Measurements from ENCODE around the gene SH3BGRL2.

DNA sequence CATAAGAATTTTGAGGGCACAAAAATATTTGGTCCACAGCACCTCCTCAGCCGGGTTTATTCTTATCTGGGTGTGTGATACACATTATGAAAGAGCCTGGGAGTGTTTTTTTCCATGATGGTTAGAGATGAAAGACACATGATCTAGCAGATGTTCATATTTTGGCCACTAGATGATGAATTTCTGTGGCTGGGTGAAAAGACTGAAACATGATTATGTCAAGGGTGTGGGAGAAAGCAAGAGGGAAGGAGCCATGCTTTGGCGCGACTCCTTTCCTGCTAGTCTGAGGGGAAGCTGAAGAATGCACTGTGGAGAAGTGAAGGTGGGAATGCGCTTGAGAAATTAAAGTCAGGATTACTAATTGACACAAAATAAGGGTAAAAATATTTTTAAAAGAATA is 102.3 kb downstream of the SH3BGRL2 start:
- TF ChIP-seq EZH2phosphoT487 (IDR thresholded peaks at IDR 0.05; ENCODE audit: unreplicated experiment) = no peak
- TF ChIP-seq, protein P1, sequence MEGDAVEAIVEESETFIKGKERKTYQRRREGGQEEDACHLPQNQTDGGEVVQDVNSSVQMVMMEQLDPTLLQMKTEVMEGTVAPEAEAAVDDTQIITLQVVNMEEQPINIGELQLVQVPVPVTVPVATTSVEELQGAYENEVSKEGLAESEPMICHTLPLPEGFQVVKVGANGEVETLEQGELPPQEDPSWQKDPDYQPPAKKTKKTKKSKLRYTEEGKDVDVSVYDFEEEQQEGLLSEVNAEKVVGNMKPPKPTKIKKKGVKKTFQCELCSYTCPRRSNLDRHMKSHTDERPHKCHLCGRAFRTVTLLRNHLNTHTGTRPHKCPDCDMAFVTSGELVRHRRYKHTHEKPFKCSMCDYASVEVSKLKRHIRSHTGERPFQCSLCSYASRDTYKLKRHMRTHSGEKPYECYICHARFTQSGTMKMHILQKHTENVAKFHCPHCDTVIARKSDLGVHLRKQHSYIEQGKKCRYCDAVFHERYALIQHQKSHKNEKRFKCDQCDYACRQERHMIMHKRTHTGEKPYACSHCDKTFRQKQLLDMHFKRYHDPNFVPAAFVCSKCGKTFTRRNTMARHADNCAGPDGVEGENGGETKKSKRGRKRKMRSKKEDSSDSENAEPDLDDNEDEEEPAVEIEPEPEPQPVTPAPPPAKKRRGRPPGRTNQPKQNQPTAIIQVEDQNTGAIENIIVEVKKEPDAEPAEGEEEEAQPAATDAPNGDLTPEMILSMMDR (conservative IDR thresholded peaks at IDR 0.05; ENCODE audit: low read depth in 2 of 2) = no peak
- no peak for TF ChIP-seq EZH2 (IDR thresholded peaks at IDR 0.05; ENCODE audit: low read depth, unreplicated experiment)
- TF ChIP-seq, protein P2, sequence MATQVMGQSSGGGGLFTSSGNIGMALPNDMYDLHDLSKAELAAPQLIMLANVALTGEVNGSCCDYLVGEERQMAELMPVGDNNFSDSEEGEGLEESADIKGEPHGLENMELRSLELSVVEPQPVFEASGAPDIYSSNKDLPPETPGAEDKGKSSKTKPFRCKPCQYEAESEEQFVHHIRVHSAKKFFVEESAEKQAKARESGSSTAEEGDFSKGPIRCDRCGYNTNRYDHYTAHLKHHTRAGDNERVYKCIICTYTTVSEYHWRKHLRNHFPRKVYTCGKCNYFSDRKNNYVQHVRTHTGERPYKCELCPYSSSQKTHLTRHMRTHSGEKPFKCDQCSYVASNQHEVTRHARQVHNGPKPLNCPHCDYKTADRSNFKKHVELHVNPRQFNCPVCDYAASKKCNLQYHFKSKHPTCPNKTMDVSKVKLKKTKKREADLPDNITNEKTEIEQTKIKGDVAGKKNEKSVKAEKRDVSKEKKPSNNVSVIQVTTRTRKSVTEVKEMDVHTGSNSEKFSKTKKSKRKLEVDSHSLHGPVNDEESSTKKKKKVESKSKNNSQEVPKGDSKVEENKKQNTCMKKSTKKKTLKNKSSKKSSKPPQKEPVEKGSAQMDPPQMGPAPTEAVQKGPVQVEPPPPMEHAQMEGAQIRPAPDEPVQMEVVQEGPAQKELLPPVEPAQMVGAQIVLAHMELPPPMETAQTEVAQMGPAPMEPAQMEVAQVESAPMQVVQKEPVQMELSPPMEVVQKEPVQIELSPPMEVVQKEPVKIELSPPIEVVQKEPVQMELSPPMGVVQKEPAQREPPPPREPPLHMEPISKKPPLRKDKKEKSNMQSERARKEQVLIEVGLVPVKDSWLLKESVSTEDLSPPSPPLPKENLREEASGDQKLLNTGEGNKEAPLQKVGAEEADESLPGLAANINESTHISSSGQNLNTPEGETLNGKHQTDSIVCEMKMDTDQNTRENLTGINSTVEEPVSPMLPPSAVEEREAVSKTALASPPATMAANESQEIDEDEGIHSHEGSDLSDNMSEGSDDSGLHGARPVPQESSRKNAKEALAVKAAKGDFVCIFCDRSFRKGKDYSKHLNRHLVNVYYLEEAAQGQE (IDR thresholded peaks at IDR 0.05; ENCODE audit: unreplicated experiment) = no peak
- no peak for TF ChIP-seq JUNB (IDR thresholded peaks at IDR 0.05; ENCODE audit: unreplicated experiment)
- no peak for TF ChIP-seq CREB1 (CRISPR knock-in tag; IDR thresholded peaks at IDR 0.05; ENCODE audit: low read depth)
- TF ChIP-seq NANOG (IDR thresholded peaks at IDR 0.05; ENCODE audit: borderline replicate concordance) = no peak
- TF ChIP-seq POLR2AphosphoS5 (IDR thresholded peaks at IDR 0.05; ENCODE audit: low read depth) = no peak
